ENCODE data around the gene MS4A3.

- TF ChIP-seq TFE3 (CRISPR knock-in tag; IDR thresholded peaks at IDR 0.05) (no peak), ZNF124 (CRISPR knock-in tag; IDR thresholded peaks at IDR 0.05) (no peak), ESRRA (IDR thresholded peaks at IDR 0.05; ENCODE audit: borderline replicate concordance, low read depth) (no peak), TCF7L2 (IDR thresholded peaks at IDR 0.05; ENCODE audit: low read depth, low read length) (no peak), E4F1 (CRISPR knock-in tag; IDR thresholded peaks at IDR 0.05; ENCODE audit: borderline replicate concordance) (no peak), ZNF23 (CRISPR knock-in tag; IDR thresholded peaks at IDR 0.05) (no peak), ZBTB8A (IDR thresholded peaks at IDR 0.05; ENCODE audit: partially characterized antibody) (no peak), PRDM10 (IDR thresholded peaks at IDR 0.05; ENCODE audit: partially characterized antibody) (no peak)
- TF ChIP-seq, protein P1, sequence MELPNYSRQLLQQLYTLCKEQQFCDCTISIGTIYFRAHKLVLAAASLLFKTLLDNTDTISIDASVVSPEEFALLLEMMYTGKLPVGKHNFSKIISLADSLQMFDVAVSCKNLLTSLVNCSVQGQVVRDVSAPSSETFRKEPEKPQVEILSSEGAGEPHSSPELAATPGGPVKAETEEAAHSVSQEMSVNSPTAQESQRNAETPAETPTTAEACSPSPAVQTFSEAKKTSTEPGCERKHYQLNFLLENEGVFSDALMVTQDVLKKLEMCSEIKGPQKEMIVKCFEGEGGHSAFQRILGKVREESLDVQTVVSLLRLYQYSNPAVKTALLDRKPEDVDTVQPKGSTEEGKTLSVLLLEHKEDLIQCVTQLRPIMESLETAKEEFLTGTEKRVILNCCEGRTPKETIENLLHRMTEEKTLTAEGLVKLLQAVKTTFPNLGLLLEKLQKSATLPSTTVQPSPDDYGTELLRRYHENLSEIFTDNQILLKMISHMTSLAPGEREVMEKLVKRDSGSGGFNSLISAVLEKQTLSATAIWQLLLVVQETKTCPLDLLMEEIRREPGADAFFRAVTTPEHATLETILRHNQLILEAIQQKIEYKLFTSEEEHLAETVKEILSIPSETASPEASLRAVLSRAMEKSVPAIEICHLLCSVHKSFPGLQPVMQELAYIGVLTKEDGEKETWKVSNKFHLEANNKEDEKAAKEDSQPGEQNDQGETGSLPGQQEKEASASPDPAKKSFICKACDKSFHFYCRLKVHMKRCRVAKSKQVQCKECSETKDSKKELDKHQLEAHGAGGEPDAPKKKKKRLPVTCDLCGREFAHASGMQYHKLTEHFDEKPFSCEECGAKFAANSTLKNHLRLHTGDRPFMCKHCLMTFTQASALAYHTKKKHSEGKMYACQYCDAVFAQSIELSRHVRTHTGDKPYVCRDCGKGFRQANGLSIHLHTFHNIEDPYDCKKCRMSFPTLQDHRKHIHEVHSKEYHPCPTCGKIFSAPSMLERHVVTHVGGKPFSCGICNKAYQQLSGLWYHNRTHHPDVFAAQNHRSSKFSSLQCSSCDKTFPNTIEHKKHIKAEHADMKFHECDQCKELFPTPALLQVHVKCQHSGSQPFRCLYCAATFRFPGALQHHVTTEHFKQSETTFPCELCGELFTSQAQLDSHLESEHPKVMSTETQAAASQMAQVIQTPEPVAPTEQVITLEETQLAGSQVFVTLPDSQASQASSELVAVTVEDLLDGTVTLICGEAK (IDR thresholded peaks at IDR 0.05) = no peak
- TF ChIP-seq, protein P1 (CRISPR knock-in tag; IDR thresholded peaks at IDR 0.05) = no peak
These were observed 3.2 kb downstream of the MS4A3 start for GRCh38 chr11:60059521-60060240.

All from K562 (cell line).